Endothelial cell (in vitro differentiated cells): Measurements from ENCODE around the gene GARIN5A. TPM values are rescaled to one million over a fixed set of nuclear protein-coding genes. Genes with fewer than 3 reads are reported as not detected.

ENCODE experiments used
- DNase-seq: peaks from one replicate; pipeline ENCODE4 v3.0.0; 2021; ENCODE audit warnings: low spot score
- H3K27ac Mint-ChIP-seq: one replicate; pipeline ENCODE4 v1.8.0; 2021; ENCODE audit warnings: mixed read lengths, inconsistent platforms; ENCODE audit not compliant: unreplicated experiment
- H3K27me3 Mint-ChIP-seq: one replicate; pipeline ENCODE4 v1.8.0; 2021; ENCODE audit warnings: mild to moderate bottlenecking, moderate library complexity, mixed read lengths, inconsistent platforms; ENCODE audit not compliant: unreplicated experiment
- H3K36me3 Mint-ChIP-seq: one replicate; pipeline ENCODE4 v1.8.0; 2021; ENCODE audit warnings: mild to moderate bottlenecking, low read depth, mixed read lengths, inconsistent platforms; ENCODE audit not compliant: unreplicated experiment
- H3K4me1 Mint-ChIP-seq: one replicate; pipeline ENCODE4 v1.8.0; 2021; ENCODE audit warnings: mild to moderate bottlenecking, mixed read lengths, inconsistent platforms; ENCODE audit not compliant: unreplicated experiment
- H3K4me3 Mint-ChIP-seq: one replicate; pipeline ENCODE4 v1.8.0; 2021; ENCODE audit warnings: mild to moderate bottlenecking, mixed read lengths, inconsistent platforms; ENCODE audit not compliant: unreplicated experiment
- H3K9me3 Mint-ChIP-seq: one replicate; pipeline ENCODE4 v1.8.0; 2021; ENCODE audit warnings: mixed read lengths, inconsistent platforms; ENCODE audit not compliant: unreplicated experiment
- total RNA-seq: library from RNA; stranded (reverse); fragmentation: NEBNext Ultra II Directional; extraction: Animal tissue kit (Norgen Biotek cat#: 25700); gene quantifications from one replicate; pipeline ENCODE4 v1.2.1, GENCODE V29; 2021; ENCODE audit not compliant: unreplicated experiment
- TF ChIP-seq, protein P1 (sequence below): fragments of 200-600 bp; sonication (generic); IDR thresholded peaks from one replicate; pipeline ENCODE4 v1.5.0; 2021; ENCODE audit warnings: antibody characterized with exemption; ENCODE audit not compliant: unreplicated experiment

GARIN5A gene
- total RNA-seq, 1 donor from 2014 or later = not detected

DNA sequence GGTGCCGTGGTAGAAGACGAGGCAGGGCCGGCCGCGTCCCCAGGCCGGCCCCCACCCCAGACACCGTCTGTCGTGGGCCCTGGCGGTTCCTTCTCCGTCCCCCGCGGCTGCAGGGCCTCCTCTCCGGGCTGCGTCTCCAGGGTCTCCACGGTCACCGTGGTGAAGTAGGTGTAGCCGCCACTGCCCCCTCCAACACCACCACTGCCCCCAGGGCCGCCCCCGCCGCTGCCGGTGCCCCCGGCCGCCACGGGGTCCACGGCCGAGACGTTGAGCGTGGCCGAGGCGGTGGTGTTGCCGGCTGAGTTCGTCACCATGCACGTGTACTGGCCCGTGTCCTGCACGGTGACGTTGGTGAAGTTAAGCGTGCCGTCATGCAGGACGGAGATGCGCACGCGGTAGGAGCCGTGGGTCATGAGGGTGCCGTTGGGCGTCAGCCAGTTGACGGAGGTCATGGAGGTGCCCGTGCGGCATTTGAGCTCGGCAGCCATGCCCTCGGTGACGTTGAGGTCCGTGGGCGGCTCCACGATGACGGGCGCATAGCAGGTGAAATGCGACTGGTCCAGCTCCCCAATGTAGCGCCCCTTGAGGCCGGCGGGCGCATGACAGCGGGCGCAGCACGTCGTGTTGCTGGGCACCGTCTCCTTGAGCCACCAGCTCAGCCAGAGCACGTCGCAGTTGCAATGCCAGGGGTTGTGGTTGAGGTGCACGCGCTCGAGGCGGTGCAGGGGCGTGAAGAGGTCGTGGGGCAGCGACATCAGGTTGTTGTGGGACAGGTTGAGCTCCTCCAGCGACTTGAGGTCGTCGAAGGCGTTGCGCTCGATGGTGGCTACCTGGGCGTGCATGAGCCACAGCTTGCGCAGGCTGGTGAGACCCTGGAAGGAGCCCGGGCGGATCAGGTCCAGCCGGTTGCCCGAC lies 41.7 kb upstream of the GARIN5A start:
- DNase-seq = no peak

DNA sequence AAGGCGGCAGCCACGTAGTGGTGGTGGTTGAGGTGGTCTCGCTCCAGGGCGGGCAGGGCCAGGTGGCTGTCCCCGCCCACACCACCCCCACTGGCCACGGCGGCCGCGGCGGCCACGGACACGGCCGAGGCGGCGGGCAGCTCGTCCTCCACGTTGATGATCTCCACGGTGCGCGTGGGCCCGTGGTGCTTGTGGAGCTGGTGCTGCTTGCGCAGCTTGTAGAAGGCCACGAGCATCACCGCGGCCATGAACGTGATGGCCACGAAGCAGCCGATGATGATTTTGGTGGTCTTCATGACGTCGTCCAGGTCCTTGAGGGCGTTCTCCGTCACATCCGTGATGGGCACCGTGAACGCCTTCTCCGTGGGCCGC lies 41.0 kb upstream of the GARIN5A start:
- H3K27me3 Mint-ChIP-seq = peaks cover 15% of the 10 kb centered on the region
- H3K4me1 Mint-ChIP-seq = no peaks in the 10 kb centered on the region
- DNase-seq = no peak
- H3K4me3 Mint-ChIP-seq = no peak overlapping the region
- peaks cover 5% of the 10 kb centered on the region for H3K36me3 Mint-ChIP-seq
- TF ChIP-seq, protein P1, sequence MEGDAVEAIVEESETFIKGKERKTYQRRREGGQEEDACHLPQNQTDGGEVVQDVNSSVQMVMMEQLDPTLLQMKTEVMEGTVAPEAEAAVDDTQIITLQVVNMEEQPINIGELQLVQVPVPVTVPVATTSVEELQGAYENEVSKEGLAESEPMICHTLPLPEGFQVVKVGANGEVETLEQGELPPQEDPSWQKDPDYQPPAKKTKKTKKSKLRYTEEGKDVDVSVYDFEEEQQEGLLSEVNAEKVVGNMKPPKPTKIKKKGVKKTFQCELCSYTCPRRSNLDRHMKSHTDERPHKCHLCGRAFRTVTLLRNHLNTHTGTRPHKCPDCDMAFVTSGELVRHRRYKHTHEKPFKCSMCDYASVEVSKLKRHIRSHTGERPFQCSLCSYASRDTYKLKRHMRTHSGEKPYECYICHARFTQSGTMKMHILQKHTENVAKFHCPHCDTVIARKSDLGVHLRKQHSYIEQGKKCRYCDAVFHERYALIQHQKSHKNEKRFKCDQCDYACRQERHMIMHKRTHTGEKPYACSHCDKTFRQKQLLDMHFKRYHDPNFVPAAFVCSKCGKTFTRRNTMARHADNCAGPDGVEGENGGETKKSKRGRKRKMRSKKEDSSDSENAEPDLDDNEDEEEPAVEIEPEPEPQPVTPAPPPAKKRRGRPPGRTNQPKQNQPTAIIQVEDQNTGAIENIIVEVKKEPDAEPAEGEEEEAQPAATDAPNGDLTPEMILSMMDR = no peak
- H3K27ac Mint-ChIP-seq = no peak overlapping the region
- H3K9me3 Mint-ChIP-seq = peaks cover 8% of the 10 kb centered on the region

More for the DNA sequence above, 41.7 kb upstream of the GARIN5A start:
- Mint-ChIP-seq H3K27me3 (peaks cover 15% of the 10 kb centered on the region), H3K9me3 (peaks cover 12% of the 10 kb centered on the region), H3K27ac (no peak overlapping the region), H3K4me3 (no peak overlapping the region), H3K36me3 (peaks cover 8% of the 10 kb centered on the region), H3K4me1 (no peaks in the 10 kb centered on the region)
- TF ChIP-seq, protein P1 = no peak

DNA sequence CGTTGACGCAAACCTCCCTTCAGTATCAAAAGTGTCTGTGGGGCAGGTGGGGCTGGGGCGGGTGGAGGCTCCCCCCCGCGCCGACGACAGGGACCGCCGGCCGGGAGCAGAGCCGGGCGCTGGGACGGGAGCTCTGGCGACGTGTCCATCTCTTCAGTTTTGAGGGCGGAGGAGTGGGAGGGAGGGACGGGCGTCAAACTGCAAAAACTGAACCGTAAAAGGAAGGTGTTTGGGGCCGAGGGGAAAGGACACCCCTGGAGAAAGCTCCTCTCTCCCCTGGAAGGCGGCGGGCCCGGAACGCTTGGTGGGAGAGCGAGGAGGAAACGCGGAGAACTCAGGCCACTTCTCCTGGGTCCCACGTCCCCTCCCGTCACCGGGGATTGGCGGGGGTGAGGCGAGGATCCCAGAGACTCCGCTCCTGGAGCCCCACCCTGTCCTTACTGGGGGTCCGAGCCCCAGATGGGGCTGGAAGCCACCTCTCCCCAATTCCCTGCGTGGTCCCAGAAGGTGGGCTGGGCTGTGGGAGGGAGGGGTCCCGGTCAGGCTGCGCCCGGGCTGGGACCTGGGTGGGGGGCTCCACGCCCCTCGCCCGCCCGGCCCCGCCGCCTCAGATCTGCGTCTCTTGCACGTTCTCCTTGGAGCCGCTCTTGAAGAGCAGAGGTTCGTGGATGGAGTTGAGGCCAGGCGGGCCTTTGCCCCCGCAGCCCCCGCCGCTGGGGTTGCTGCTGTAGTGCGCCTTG lies 40.5 kb upstream of the GARIN5A start:
- no peak for DNase-seq
- H3K27ac Mint-ChIP-seq = no peak overlapping the region
- H3K27me3 Mint-ChIP-seq = peaks cover 15% of the 10 kb centered on the region
- TF ChIP-seq, protein P1 = no peak
- H3K36me3 Mint-ChIP-seq = peaks cover 4% of the 10 kb centered on the region
- no peak overlapping the region for H3K4me3 Mint-ChIP-seq
- H3K9me3 Mint-ChIP-seq = peaks cover 2% of the 10 kb centered on the region
- no peaks in the 10 kb centered on the region for H3K4me1 Mint-ChIP-seq

DNA sequence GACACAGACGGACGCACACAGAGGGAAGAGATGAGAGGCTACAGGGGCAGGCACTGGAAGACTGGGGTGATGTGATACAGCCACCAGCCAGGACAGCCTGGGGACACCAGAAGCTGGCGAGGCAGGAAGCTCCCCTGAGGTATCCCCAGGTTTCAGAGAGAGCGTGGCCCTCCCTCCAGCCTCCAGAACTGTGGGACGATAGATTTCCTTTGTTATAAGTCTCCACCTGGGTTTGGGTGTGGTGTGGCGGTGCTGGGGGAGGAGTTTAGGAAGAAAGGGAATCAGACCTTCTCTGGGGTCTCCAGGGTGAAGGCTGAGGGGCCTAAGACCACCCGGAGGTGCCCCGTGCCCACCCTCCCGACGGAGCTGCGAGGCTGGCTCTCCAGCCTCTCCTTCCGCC lies 39.8 kb upstream of the GARIN5A start:
- no peak for DNase-seq
- Mint-ChIP-seq H3K9me3 (peaks cover 5% of the 10 kb centered on the region), H3K4me3 (no peak overlapping the region), H3K36me3 (peaks cover 8% of the 10 kb centered on the region), H3K27ac (no peak overlapping the region), H3K27me3 (peaks cover 19% of the 10 kb centered on the region), H3K4me1 (no peaks in the 10 kb centered on the region)
- TF ChIP-seq, protein P1 = no peak
